Measurements from ENCODE around the gene KRTAP12-4. TPM values are rescaled to one million over a fixed set of nuclear protein-coding genes. Genes with fewer than 3 reads are reported as not detected.
"Not testable (repeated sequence)": the region's sequence is repeated elsewhere in the genome, so short reads cannot be mapped to it uniquely, and the experiment has no call there.

The KRTAP12-4 gene
- total RNA-seq, 4 donors from 2014 or later = not detected

DNA sequence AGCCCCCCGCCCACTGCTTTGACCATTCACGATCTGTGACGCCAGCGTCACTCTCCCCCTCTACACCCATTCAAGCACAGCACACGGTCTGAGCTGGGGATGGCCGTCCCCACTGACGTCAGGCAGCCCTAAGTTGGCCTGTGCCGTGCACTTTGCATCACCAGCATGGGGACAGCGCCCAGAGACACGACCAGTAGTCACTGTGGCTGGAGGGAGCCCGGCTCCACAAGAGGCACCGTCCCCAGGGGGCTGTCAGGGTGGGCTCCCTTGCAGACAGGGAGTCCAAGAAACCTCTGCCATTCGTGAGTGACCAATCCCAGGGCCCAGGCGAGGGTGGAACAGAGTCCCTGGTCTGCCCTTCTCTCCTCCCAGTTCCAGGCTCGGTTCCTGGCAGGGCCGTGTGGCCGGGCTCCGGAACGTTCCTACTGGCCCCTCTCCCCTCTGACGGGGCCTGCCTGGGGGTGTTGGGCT lies 40.3 kb downstream of the KRTAP12-4 start:
- no peak overlapping the region for H3K27ac ChIP-seq
- peaks cover 0 to 16% (median 0%) of the 10 kb centered on the region in 4 donors for H3K9me3 ChIP-seq
- no peak for TF ChIP-seq POLR2A (IDR thresholded peaks at IDR 0.05)
- TF ChIP-seq, protein P1, sequence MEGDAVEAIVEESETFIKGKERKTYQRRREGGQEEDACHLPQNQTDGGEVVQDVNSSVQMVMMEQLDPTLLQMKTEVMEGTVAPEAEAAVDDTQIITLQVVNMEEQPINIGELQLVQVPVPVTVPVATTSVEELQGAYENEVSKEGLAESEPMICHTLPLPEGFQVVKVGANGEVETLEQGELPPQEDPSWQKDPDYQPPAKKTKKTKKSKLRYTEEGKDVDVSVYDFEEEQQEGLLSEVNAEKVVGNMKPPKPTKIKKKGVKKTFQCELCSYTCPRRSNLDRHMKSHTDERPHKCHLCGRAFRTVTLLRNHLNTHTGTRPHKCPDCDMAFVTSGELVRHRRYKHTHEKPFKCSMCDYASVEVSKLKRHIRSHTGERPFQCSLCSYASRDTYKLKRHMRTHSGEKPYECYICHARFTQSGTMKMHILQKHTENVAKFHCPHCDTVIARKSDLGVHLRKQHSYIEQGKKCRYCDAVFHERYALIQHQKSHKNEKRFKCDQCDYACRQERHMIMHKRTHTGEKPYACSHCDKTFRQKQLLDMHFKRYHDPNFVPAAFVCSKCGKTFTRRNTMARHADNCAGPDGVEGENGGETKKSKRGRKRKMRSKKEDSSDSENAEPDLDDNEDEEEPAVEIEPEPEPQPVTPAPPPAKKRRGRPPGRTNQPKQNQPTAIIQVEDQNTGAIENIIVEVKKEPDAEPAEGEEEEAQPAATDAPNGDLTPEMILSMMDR (IDR thresholded peaks at IDR 0.05) = no peak
- no peak overlapping the region for H3K4me3 ChIP-seq
- no peaks in the 10 kb centered on the region for H3K36me3 ChIP-seq
- no peaks in the 10 kb centered on the region for H3K27me3 ChIP-seq
- DNase-seq = peak in 2 of 3 donors; percentile 34 to 39
- H3K4me1 ChIP-seq = no peaks in the 10 kb centered on the region

GRCh38 chr21:44613386-44614155 lies 40.9 kb downstream of the KRTAP12-4 start:
- no peak overlapping the region for H3K27ac ChIP-seq
- H3K27me3 ChIP-seq = no peaks in the 10 kb centered on the region
- no peak overlapping the region for H3K4me3 ChIP-seq
- TF ChIP-seq POLR2A (IDR thresholded peaks at IDR 0.05) = no peak
- TF ChIP-seq, protein P1 (IDR thresholded peaks at IDR 0.05) = no peak
- peak in 1 of 3 donors; percentile 29 for DNase-seq
- H3K4me1 ChIP-seq = no peaks in the 10 kb centered on the region
- H3K9me3 ChIP-seq = peaks cover 0 to 16% (median 0%) of the 10 kb centered on the region in 4 donors
- H3K36me3 ChIP-seq = no peaks in the 10 kb centered on the region

- no peak for TF ChIP-seq POLR2A (IDR thresholded peaks at IDR 0.05)
- no peak for DNase-seq
- no peaks in the 10 kb centered on the region for H3K36me3 ChIP-seq
Observed at GRCh38 chr21:44612669-44613229, 41.7 kb downstream of the KRTAP12-4 start.

DNA sequence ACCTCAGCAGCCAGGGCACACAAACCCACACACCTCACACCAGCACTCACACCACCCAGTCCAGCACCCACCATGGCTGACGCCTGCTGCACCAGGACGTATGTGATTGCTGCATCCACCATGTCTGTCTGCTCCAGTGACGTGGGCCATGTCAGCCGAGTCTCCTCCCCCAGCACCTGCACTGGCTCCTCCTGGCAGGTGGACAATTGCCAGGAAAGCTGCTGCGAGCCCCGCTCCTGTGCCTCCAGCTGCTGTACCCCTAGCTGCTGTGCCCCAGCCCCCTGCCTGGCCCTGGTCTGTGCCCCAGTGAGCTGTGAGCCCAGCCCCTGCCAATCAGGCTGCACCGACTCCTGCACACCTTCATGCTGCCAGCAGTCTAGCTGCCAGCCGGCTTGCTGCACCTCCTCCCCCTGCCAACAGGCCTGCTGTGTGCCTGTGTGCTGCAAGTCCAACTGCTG lies 42.4 kb downstream of the KRTAP12-4 start, which contains the start of gene KRTAP10-8:
KRTAP10-8 (plus strand) TSS at position 51 of the 458 bp plus-strand sequence; CDS start at position 73, 22 bp downstream.
- no peak within 1 kb of the TSS for H3K4me3 ChIP-seq
- no peaks in the 10 kb centered on the region for H3K36me3 ChIP-seq
- peaks cover 0 to 16% (median 0%) of the 10 kb centered on the region in 4 donors for H3K9me3 ChIP-seq
- H3K27me3 ChIP-seq = no peaks in the 10 kb centered on the region
- TF ChIP-seq POLR2A (IDR thresholded peaks at IDR 0.05) = no peak
- TF ChIP-seq, protein P1 (IDR thresholded peaks at IDR 0.05) = no peak
- DNase-seq = no peak
- H3K4me1 ChIP-seq = no peaks in the 10 kb centered on the region
- no peak within 1 kb of the TSS for H3K27ac ChIP-seq

More at GRCh38 chr21:44612669-44613229, 41.7 kb downstream of the KRTAP12-4 start:
- Histone ChIP-seq H3K27me3 (no peaks in the 10 kb centered on the region), H3K9me3 (peaks cover 0 to 16% (median 0%) of the 10 kb centered on the region in 4 donors), H3K4me3 (no peak overlapping the region), H3K4me1 (no peaks in the 10 kb centered on the region), H3K27ac (no peak overlapping the region)

GRCh38 chr21:44611551-44611950 lies 42.9 kb downstream of the KRTAP12-4 start:
- no peaks in the 10 kb centered on the region for H3K4me1 ChIP-seq
- H3K36me3 ChIP-seq = no peaks in the 10 kb centered on the region
- no peak overlapping the region for H3K27ac ChIP-seq
- no peaks in the 10 kb centered on the region for H3K27me3 ChIP-seq
- no peak for DNase-seq
- H3K9me3 ChIP-seq = peaks cover 0 to 16% (median 0%) of the 10 kb centered on the region in 4 donors
- TF ChIP-seq, protein P1 (IDR thresholded peaks at IDR 0.05) = no peak
- TF ChIP-seq POLR2A (IDR thresholded peaks at IDR 0.05) = no peak
- no peak overlapping the region for H3K4me3 ChIP-seq

DNA sequence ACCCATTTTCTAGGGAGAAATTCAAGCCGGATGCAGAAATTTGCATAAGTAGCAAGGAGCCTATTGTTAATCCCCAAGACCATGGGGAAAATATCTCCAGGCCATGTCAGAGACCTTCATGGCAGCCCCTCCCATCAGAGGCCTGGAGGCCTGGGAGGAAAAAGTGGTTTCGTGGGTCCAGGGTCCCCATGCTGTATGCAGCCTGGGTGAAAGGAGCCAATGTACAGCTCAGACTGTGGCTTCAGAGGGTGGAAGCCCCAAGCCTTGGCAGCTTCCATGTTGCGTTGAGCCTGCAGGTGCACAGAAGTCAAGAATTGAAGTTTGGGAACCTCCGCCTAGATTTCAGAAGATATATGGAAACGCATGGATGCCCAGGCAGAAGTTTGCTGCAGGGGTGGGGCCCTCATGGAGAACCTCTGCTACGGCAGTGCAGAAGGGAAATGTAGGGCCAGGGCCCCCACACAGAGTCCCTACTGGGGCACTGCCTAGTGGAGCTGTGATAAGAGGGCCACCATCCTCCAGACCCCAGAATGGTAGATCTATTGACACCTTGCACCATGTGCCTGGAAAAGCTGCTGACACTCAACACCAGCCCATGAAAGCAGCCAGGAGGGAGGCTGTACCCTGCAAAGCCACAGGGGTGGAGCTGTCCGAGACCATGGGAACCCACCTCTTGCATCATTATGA lies 44.2 kb downstream of the KRTAP12-4 start:
- not testable (repeated sequence) for H3K4me3 ChIP-seq, H3K36me3 ChIP-seq, DNase-seq, H3K27me3 ChIP-seq, H3K27ac ChIP-seq, H3K4me1 ChIP-seq
- H3K9me3 ChIP-seq = peaks cover 0 to 16% (median 0%) of the 10 kb centered on the region in 4 donors
